ENCODE results near the gene STX10.

Gene STX10

DNA sequence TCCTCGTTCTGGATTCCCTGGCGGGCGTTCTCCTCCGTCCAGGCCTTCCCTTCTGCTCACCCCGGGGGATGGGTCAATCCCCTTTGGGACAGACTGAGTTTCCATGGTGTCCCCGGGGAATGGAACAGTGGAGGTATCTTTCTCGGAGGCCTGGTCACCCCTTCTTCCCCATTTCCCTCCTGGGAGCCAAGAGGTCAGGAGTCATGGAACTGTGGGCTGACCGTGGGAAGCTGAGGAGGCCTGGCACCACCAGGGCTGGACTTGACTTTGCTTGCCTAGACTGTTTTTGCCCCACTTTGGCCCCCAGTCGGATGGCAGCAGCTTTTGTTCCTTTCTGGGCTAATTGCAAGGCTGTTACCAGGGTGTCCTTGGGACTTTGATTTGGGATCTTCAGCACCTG is 30.1 kb downstream of the STX10 start:
- H3K4me1 ChIP-seq (ENCODE audit: control insufficient read depth, low read length) = peaks cover 37% of the 10 kb centered on the region
- peaks cover 6% of the 10 kb centered on the region for H3F3A ChIP-seq (ENCODE audit: control insufficient read depth, insufficient read depth)
- H3K36me3 ChIP-seq (ENCODE audit: control insufficient read depth, low read length) = peaks cover 43% of the 10 kb centered on the region
- H3K9me3 ChIP-seq (ENCODE audit: control insufficient read depth, insufficient read depth, low read length) = no peaks in the 10 kb centered on the region
- H3K27me3 ChIP-seq (ENCODE audit: control insufficient read depth, low read length) = no peaks in the 10 kb centered on the region
- H3K4me3 ChIP-seq (ENCODE audit: low read length) = no peak overlapping the region
- H3K9me2 ChIP-seq (replicated peaks; ENCODE audit: control insufficient read depth, low read length) = no peaks in the 10 kb centered on the region
- TF ChIP-seq EZH2phosphoT487 (IDR thresholded peaks at IDR 0.05; ENCODE audit: borderline replicate concordance, low read length) = no peak
- TF ChIP-seq, protein P1, sequence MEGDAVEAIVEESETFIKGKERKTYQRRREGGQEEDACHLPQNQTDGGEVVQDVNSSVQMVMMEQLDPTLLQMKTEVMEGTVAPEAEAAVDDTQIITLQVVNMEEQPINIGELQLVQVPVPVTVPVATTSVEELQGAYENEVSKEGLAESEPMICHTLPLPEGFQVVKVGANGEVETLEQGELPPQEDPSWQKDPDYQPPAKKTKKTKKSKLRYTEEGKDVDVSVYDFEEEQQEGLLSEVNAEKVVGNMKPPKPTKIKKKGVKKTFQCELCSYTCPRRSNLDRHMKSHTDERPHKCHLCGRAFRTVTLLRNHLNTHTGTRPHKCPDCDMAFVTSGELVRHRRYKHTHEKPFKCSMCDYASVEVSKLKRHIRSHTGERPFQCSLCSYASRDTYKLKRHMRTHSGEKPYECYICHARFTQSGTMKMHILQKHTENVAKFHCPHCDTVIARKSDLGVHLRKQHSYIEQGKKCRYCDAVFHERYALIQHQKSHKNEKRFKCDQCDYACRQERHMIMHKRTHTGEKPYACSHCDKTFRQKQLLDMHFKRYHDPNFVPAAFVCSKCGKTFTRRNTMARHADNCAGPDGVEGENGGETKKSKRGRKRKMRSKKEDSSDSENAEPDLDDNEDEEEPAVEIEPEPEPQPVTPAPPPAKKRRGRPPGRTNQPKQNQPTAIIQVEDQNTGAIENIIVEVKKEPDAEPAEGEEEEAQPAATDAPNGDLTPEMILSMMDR (IDR thresholded peaks at IDR 0.05; ENCODE audit: low read depth, low read length, poor library complexity, severe bottlenecking) = no peak
- H4K20me1 ChIP-seq (ENCODE audit: control insufficient read depth, insufficient read depth, low read depth, low read length) = peaks cover 25% of the 10 kb centered on the region
- no peak overlapping the region for H3K27ac ChIP-seq (ENCODE audit: low read depth, low read length)
- peak overlapping the region; percentile 73; the same call in 1 of the 2 replicates for H3K4me2 ChIP-seq (ENCODE audit: low read length)
- H3K79me2 ChIP-seq (ENCODE audit: control insufficient read depth, low read length) = peaks cover 83% of the 10 kb centered on the region

DNA sequence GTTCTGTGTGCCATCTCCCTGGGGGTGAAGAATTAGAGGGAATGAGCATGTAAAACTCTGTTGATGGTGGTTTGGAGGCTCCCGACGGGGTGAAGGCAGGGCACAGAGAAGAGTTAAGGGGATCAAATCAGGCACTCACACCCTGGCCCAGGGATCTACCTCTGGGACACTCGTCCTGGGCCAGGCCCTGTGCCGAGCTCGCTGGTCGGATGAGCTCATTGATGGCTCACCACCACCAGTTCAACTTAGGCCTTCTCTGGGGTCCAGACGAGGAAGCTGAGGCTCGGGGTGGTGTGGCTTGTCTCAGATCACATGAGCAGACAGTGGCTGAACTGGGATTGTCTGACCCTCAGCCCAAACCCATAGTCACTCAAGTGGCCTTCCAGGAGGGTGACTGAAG is 30.5 kb downstream of the STX10 start:
- peaks cover 25% of the 10 kb centered on the region for H4K20me1 ChIP-seq (ENCODE audit: control insufficient read depth, insufficient read depth, low read depth, low read length)
- H3K4me1 ChIP-seq (ENCODE audit: control insufficient read depth, low read length) = peaks cover 39% of the 10 kb centered on the region
- peaks cover 6% of the 10 kb centered on the region for H3F3A ChIP-seq (ENCODE audit: control insufficient read depth, insufficient read depth)
- no peaks in the 10 kb centered on the region for H3K9me3 ChIP-seq (ENCODE audit: control insufficient read depth, insufficient read depth, low read length)
- peak overlapping the region; percentile 73 for H3K4me2 ChIP-seq (ENCODE audit: low read length)
- no peaks in the 10 kb centered on the region for H3K9me2 ChIP-seq (replicated peaks; ENCODE audit: control insufficient read depth, low read length)
- H3K4me3 ChIP-seq (ENCODE audit: low read length) = peak overlapping the region; percentile 94
- TF ChIP-seq EZH2phosphoT487 (IDR thresholded peaks at IDR 0.05; ENCODE audit: borderline replicate concordance, low read length) = no peak
- TF ChIP-seq, protein P1 (IDR thresholded peaks at IDR 0.05; ENCODE audit: low read depth, low read length, poor library complexity, severe bottlenecking) = no peak
- H3K27me3 ChIP-seq (ENCODE audit: control insufficient read depth, low read length) = no peaks in the 10 kb centered on the region
- H3K36me3 ChIP-seq (ENCODE audit: control insufficient read depth, low read length) = peaks cover 44% of the 10 kb centered on the region
- H3K27ac ChIP-seq (ENCODE audit: low read depth, low read length) = no peak overlapping the region
- peaks cover 83% of the 10 kb centered on the region for H3K79me2 ChIP-seq (ENCODE audit: control insufficient read depth, low read length)

DNA sequence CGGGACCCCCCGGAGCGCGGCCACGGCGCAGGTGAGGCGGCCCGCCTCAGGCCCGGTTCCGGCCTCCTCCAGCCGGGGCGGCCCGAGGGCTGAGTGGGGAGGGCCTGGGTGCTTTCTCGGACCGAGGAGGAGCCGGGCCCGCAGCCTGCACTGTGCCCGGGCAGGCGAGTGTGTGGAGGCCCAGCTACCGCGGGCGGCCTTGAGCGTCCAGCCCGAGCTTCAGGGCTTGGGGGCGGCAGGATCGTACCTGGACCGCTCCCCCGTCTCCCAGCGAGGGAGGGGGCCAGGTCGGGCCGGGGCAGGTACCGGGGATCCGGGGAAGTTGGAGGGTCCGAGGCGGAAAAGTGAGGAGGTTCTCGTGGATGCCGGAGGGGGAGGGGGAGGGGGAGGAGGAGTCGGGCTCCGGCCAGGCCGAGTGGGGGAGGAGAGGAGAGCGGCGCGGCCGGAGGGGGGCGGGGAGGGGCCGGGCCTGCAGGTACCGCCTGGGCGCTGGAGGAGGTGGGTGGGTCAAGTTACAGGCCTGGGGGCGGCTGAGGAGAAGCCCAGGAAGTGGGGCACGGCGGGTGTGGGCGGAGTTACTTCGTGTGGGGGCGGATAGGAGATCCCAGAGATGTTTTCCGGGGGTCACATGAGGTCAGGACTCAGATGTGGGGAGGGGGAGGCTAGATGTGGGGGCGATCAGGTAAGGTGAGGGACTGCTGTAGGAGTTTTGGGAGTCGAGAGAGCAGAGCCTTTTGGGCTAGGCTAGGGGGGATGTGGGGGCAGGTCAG is 31.6 kb downstream of the STX10 start:
- H3K4me3 ChIP-seq (ENCODE audit: low read length) = peak overlapping the region; percentile 94
- H3K4me2 ChIP-seq (ENCODE audit: low read length) = peak overlapping the region; percentile 73
- peaks cover 25% of the 10 kb centered on the region for H4K20me1 ChIP-seq (ENCODE audit: control insufficient read depth, insufficient read depth, low read depth, low read length)
- peaks cover 43% of the 10 kb centered on the region for H3K36me3 ChIP-seq (ENCODE audit: control insufficient read depth, low read length)
- TF ChIP-seq, protein P1 (IDR thresholded peaks at IDR 0.05; ENCODE audit: low read depth, low read length, poor library complexity, severe bottlenecking) = no peak
- no peak for TF ChIP-seq EZH2phosphoT487 (IDR thresholded peaks at IDR 0.05; ENCODE audit: borderline replicate concordance, low read length)
- peak overlapping the region; percentile 63 for H3K27ac ChIP-seq (ENCODE audit: low read depth, low read length)
- no peaks in the 10 kb centered on the region for H3K27me3 ChIP-seq (ENCODE audit: control insufficient read depth, low read length)
- H3K9me2 ChIP-seq (replicated peaks; ENCODE audit: control insufficient read depth, low read length) = no peaks in the 10 kb centered on the region
- peaks cover 77% of the 10 kb centered on the region for H3K79me2 ChIP-seq (ENCODE audit: control insufficient read depth, low read length)
- peaks cover 6% of the 10 kb centered on the region for H3F3A ChIP-seq (ENCODE audit: control insufficient read depth, insufficient read depth)
- no peaks in the 10 kb centered on the region for H3K9me3 ChIP-seq (ENCODE audit: control insufficient read depth, insufficient read depth, low read length)
- H3K4me1 ChIP-seq (ENCODE audit: control insufficient read depth, low read length) = peaks cover 39% of the 10 kb centered on the region

All from DOHH2 (cell line).